Measurements from ENCODE around the gene PALB2. TPM values are rescaled to one million over a fixed set of nuclear protein-coding genes. Genes with fewer than 3 reads are reported as not detected.

The PALB2 gene
- polyA plus RNA-seq, 1 of the 3 experiments (the other 2 are of a cell fraction): 3.3 TPM

GRCh38 chr16:23667355-23667659, 26.2 kb upstream of the PALB2 start:
- H3K4me1 ChIP-seq (ENCODE audit: control insufficient read depth in 1 of 2, insufficient read depth in 2 of 2, low read depth in 1 of 2, low read length in 1 of 2): peaks cover 0 to 12% of the 10 kb centered on the region in 2 experiments; a peak in 1 of 4 replicates
- H3K27me3 ChIP-seq (ENCODE audit: insufficient read depth): no peaks in the 10 kb centered on the region
- no peak overlapping the region for H3K4me3 ChIP-seq (ENCODE audit: low read depth in 2 of 2, low read length in 1 of 2)
- H2AFZ ChIP-seq (ENCODE audit: low read depth): no peak overlapping the region
- H3K36me3 ChIP-seq (replicated peaks in 1 of 2; ENCODE audit: control insufficient read depth in 1 of 2, insufficient read depth in 2 of 2, low read length in 1 of 2): peaks cover 64 to 92% of the 10 kb centered on the region in 2 experiments
- no peaks in the 10 kb centered on the region for H3K9me3 ChIP-seq
- CTCF ChIA-PET: interaction anchor here (1.3 to 3.1 kb wide), 2 partner anchors 10 to 11 kb away, joined by 4 to 19 read pairs; partner anchors contain the start of gene PLK1
- H3K79me2 ChIP-seq (ENCODE audit: insufficient read depth): peaks cover 3% of the 10 kb centered on the region; the same call in 1 of the 2 replicates
- no peak for DNase-seq
- H3K9me2 ChIP-seq: no peaks in the 10 kb centered on the region
- no peak overlapping the region for H3K9ac ChIP-seq
- H3F3A ChIP-seq (replicated peaks; ENCODE audit: insufficient read depth): peaks cover 16% of the 10 kb centered on the region
- H4K20me1 ChIP-seq (ENCODE audit: insufficient read depth): peaks cover 3% of the 10 kb centered on the region
- H3K4me2 ChIP-seq: no peak overlapping the region
- TF ChIP-seq RAD21 (IDR thresholded peaks at IDR 0.05; ENCODE audit: low read length) (no peak), RXRA (IDR thresholded peaks at IDR 0.05; ENCODE audit: borderline replicate concordance, low read depth) (no peak), ZBTB33 (IDR thresholded peaks at IDR 0.05; ENCODE audit: borderline replicate concordance, low read depth) (no peak), FOSL2 (IDR thresholded peaks at IDR 0.05; ENCODE audit: borderline replicate concordance, low read depth) (no peak), EZH2phosphoT487 (IDR thresholded peaks at IDR 0.05; ENCODE audit: borderline replicate concordance, low read depth) (no peak), SIN3A (IDR thresholded peaks at IDR 0.05; ENCODE audit: borderline replicate concordance, low read depth, low read length) (no peak), NRF1 (IDR thresholded peaks at IDR 0.05; ENCODE audit: low read depth, low read length) (no peak), REST (IDR thresholded peaks at IDR 0.05; ENCODE audit: low read depth, low read length) (no peak), GABPA (IDR thresholded peaks at IDR 0.05; ENCODE audit: low read depth) (no peak), TAF1 (IDR thresholded peaks at IDR 0.05; ENCODE audit: borderline replicate concordance, low read depth, low read length) (no peak), FOXM1 (IDR thresholded peaks at IDR 0.05; ENCODE audit: low read depth) (no peak), USF2 (IDR thresholded peaks at IDR 0.05; ENCODE audit: borderline replicate concordance, low read depth, low read length) (no peak), EP300 (IDR thresholded peaks at IDR 0.05; ENCODE audit: borderline replicate concordance in 1 of 2, low read depth in 1 of 2, low read length in 1 of 2) (no peak)
- 96% methylated on average over 3 of the region's 6 CpGs for WGBS (ENCODE audit: low lambda C conversion rate)
- POLR2A ChIA-PET: no interaction called here
- no peak overlapping the region for H3K27ac ChIP-seq (ENCODE audit: low read depth in 2 of 2, low read length in 1 of 2)

Data from SK-N-SH (cell line).